ENCODE results near the gene GNGT1. TPM values are rescaled to one million over a fixed set of nuclear protein-coding genes. Genes with fewer than 3 reads are reported as not detected.

GNGT1 gene
- polyA plus RNA-seq, 1 of the 3 experiments (the other 2 are of a cell fraction), result 0.15 TPM

DNA sequence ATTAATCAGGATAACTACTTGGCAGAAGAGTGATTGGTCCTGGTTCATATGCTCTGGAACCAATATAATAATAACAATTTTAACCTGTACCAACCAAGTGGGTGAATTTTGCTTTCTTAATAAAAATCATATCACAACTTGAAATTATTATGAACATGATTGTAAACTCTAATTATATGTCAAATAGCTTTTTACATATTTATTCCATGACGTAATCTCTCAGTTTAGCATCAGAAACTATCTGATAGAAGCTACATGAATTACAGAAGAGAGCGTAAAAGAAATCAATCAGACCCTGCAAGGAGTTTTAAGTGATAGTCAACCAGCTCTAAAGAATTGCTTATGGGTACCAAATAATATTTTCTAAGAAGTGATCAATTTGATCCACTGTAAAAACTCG lies 25.3 kb downstream of the GNGT1 start (continued):
- no peak for TF ChIP-seq TEAD4 (IDR thresholded peaks at IDR 0.05; ENCODE audit: borderline replicate concordance, insufficient read depth)
- TF ChIP-seq SIN3A (IDR thresholded peaks at IDR 0.05; ENCODE audit: borderline replicate concordance, low read depth, low read length), result no peak
- TF ChIP-seq GABPA (IDR thresholded peaks at IDR 0.05; ENCODE audit: low read depth), result no peak
- TF ChIP-seq POLR2AphosphoS5 (IDR thresholded peaks at IDR 0.05; ENCODE audit: low read depth, low read length), result no peak
- TF ChIP-seq RAD21 (IDR thresholded peaks at IDR 0.05; ENCODE audit: low read length), result no peak
- no peak for TF ChIP-seq FOXJ3 (CRISPR knock-in tag; IDR thresholded peaks at IDR 0.05)
- TF ChIP-seq SMC3 (IDR thresholded peaks at IDR 0.05; ENCODE audit: low read depth, low read length), result no peak
- TF ChIP-seq, protein P1, sequence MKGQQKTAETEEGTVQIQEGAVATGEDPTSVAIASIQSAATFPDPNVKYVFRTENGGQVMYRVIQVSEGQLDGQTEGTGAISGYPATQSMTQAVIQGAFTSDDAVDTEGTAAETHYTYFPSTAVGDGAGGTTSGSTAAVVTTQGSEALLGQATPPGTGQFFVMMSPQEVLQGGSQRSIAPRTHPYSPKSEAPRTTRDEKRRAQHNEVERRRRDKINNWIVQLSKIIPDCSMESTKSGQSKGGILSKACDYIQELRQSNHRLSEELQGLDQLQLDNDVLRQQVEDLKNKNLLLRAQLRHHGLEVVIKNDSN (IDR thresholded peaks at IDR 0.05; ENCODE audit: borderline replicate concordance, low read depth), result no peak
- no peak for TF ChIP-seq FOXM1 (IDR thresholded peaks at IDR 0.05; ENCODE audit: low read depth)
- TF ChIP-seq EP300 (IDR thresholded peaks at IDR 0.05; ENCODE audit: borderline replicate concordance in 1 of 2, low read depth in 1 of 2, low read length in 1 of 2), result no peak

DNA sequence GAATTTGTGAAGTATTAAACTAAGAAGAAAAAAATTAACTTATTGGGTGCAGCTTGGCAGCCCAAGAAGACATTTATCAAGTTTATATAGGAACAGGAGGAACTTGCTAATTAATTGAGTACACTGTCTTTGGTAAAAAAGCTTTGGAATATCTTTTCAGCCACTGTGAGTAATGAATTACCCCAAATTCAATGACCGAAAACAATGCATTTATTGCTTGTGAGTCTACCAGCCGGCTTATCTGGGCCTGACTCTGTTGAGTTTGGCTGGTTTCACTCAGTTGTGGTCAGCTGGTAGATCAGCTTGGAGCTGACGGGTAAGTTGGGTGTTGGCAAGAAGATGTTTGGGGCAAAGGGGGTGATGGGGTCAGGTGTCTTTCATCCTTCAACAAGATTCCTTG lies 26.8 kb downstream of the GNGT1 start:
- POLR2A ChIA-PET, result no interaction called here
- no peak overlapping the region for H2AFZ ChIP-seq (ENCODE audit: low read depth)
- H3F3A ChIP-seq (replicated peaks; ENCODE audit: insufficient read depth), result peaks cover 4% of the 10 kb centered on the region
- no peaks in the 10 kb centered on the region for H4K20me1 ChIP-seq (ENCODE audit: insufficient read depth)
- H3K9me2 ChIP-seq, result no peaks in the 10 kb centered on the region
- H3K9me3 ChIP-seq, result no peaks in the 10 kb centered on the region
- no peak for TF ChIP-seq TCF12 (IDR thresholded peaks at IDR 0.05)
- H3K4me2 ChIP-seq, result no peak overlapping the region
- CTCF ChIA-PET, result interaction anchor here (0.7 kb wide), 1 partner anchor 154 kb away, joined by 3 read pairs; no protein-coding TSS in a partner anchor
- no peaks in the 10 kb centered on the region for H3K27me3 ChIP-seq (ENCODE audit: insufficient read depth)
- H3K79me2 ChIP-seq (ENCODE audit: insufficient read depth), result no peaks in the 10 kb centered on the region
- no peak overlapping the region for H3K27ac ChIP-seq (ENCODE audit: low read depth in 2 of 2, low read length in 1 of 2)
- 92% methylated on average over 3 of the region's 3 CpGs for WGBS (ENCODE audit: low lambda C conversion rate)
- no peak for DNase-seq
- no peaks in the 10 kb centered on the region for H3K36me3 ChIP-seq (replicated peaks in 1 of 2; ENCODE audit: control insufficient read depth in 1 of 2, insufficient read depth in 2 of 2, low read length in 1 of 2)
- H3K4me1 ChIP-seq (ENCODE audit: control insufficient read depth in 1 of 2, insufficient read depth in 2 of 2, low read depth in 1 of 2, low read length in 1 of 2), result peaks cover 0 to 3% of the 10 kb centered on the region in 2 experiments; a peak in 2 of 4 replicates
- H3K9ac ChIP-seq, result no peak overlapping the region
- no peak overlapping the region for H3K4me3 ChIP-seq (ENCODE audit: low read depth in 2 of 2, low read length in 1 of 2)

DNA sequence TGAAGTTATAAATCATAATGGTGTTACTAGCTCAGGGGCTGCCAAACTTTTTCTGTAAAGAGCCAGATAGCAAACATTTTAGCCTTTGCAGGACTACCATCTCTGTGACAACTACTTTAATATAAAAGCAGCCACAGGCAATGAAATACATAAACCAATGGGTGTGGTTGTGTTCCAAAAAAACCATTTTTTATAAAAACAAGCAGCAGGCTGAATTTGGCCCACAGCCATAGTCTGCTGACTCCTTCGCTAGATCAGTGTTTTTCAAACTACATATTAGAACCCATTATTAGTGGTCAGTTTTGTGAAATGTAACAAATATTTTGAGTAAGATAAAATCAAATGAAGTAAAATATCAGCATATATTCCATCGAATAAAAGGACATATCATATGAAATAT lies 28.7 kb downstream of the GNGT1 start:
- no peak for DNase-seq
- WGBS (ENCODE audit: low lambda C conversion rate), result 78% methylated on average over 2 of the region's 2 CpGs
- Histone ChIP-seq H2AFZ (ENCODE audit: low read depth) (no peak overlapping the region), H3K36me3 (replicated peaks in 1 of 2; ENCODE audit: control insufficient read depth in 1 of 2, insufficient read depth in 2 of 2, low read length in 1 of 2) (no peaks in the 10 kb centered on the region), H3K79me2 (ENCODE audit: insufficient read depth) (no peaks in the 10 kb centered on the region), H3K4me2 (no peak overlapping the region), H3F3A (replicated peaks; ENCODE audit: insufficient read depth) (peaks cover 3% of the 10 kb centered on the region), H3K4me3 (ENCODE audit: low read depth in 2 of 2, low read length in 1 of 2) (no peak overlapping the region), H3K27me3 (ENCODE audit: insufficient read depth) (no peaks in the 10 kb centered on the region), H3K4me1 (ENCODE audit: control insufficient read depth in 1 of 2, insufficient read depth in 2 of 2, low read depth in 1 of 2, low read length in 1 of 2) (peaks cover 0 to 3% of the 10 kb centered on the region in 2 experiments; a peak in 2 of 4 replicates), H3K9ac (no peak overlapping the region), H3K9me2 (no peaks in the 10 kb centered on the region), H3K27ac (ENCODE audit: low read depth in 2 of 2, low read length in 1 of 2) (no peak overlapping the region), H4K20me1 (ENCODE audit: insufficient read depth) (no peaks in the 10 kb centered on the region), H3K9me3 (no peaks in the 10 kb centered on the region)
- no peak for TF ChIP-seq NFIC (IDR thresholded peaks at IDR 0.05; ENCODE audit: borderline replicate concordance)
- TF ChIP-seq, protein P2, sequence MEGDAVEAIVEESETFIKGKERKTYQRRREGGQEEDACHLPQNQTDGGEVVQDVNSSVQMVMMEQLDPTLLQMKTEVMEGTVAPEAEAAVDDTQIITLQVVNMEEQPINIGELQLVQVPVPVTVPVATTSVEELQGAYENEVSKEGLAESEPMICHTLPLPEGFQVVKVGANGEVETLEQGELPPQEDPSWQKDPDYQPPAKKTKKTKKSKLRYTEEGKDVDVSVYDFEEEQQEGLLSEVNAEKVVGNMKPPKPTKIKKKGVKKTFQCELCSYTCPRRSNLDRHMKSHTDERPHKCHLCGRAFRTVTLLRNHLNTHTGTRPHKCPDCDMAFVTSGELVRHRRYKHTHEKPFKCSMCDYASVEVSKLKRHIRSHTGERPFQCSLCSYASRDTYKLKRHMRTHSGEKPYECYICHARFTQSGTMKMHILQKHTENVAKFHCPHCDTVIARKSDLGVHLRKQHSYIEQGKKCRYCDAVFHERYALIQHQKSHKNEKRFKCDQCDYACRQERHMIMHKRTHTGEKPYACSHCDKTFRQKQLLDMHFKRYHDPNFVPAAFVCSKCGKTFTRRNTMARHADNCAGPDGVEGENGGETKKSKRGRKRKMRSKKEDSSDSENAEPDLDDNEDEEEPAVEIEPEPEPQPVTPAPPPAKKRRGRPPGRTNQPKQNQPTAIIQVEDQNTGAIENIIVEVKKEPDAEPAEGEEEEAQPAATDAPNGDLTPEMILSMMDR (IDR thresholded peaks at IDR 0.05), result no peak
- no peak for TF ChIP-seq GABPA (IDR thresholded peaks at IDR 0.05; ENCODE audit: low read depth)
- no peak for TF ChIP-seq EP300 (IDR thresholded peaks at IDR 0.05; ENCODE audit: borderline replicate concordance in 1 of 2, low read depth in 1 of 2, low read length in 1 of 2)
- TF ChIP-seq MXI1 (IDR thresholded peaks at IDR 0.05; ENCODE audit: low read depth, low read length), result no peak
- ChIA-PET POLR2A (no interaction called here), CTCF (interaction anchor here (0.9 kb wide), 1 partner anchor 15 kb away, joined by 3 read pairs; no protein-coding TSS in a partner anchor)

Data from SK-N-SH (cell line).